Activated CD8-positive, alpha-beta T cell treated with anti-CD3 and anti-CD28 coated beads for 36 hours (primary cell): ENCODE results near the gene C1QTNF9B. TPM values are rescaled to one million over a fixed set of nuclear protein-coding genes. Genes with fewer than 3 reads are reported as not detected.

ENCODE experiments used
- ATAC-seq: fragments of 200-7000 bp; cut with Tn5 transposase; one replicate; pipeline ENCODE4 v1.10.0; 2021; ENCODE audit warnings: mild to moderate bottlenecking, moderate library complexity
- CTCF ChIA-PET: fragments of 350-600 bp; sonication (Branson Sonifier 250); formaldehyde crosslinking; loops from one replicate; lab custom pipeline; 2021; ENCODE audit warnings: antibody characterized with exemption; lab: Charles Lee
- POLR2A ChIA-PET: fragments of 350-600 bp; sonication (Branson Sonifier 250); formaldehyde crosslinking; loops from one replicate; lab custom pipeline; 2021; ENCODE audit warnings: antibody characterized with exemption; lab: Charles Lee
- DNase-seq: peaks from one replicate; pipeline ENCODE4 v3.0.0-alpha.2; 2020
- H3K27ac Mint-ChIP-seq: one replicate; pipeline ENCODE4 v1.8.0; 2021; ENCODE audit warnings: mild to moderate bottlenecking, mixed read lengths
- H3K27me3 Mint-ChIP-seq: one replicate; pipeline ENCODE4 v1.8.0; 2021; ENCODE audit warnings: mixed read lengths
- H3K36me3 Mint-ChIP-seq: one replicate; pipeline ENCODE4 v1.8.0; 2021; ENCODE audit warnings: low read depth, mixed read lengths
- H3K4me1 Mint-ChIP-seq: one replicate; pipeline ENCODE4 v1.8.0; 2021; ENCODE audit warnings: low read depth, mixed read lengths
- H3K4me3 Mint-ChIP-seq: one replicate; pipeline ENCODE4 v1.8.0; 2021; ENCODE audit warnings: mild to moderate bottlenecking, moderate library complexity, mixed read lengths
- H3K9me3 Mint-ChIP-seq: one replicate; pipeline ENCODE4 v1.8.0; 2021; ENCODE audit warnings: mixed read lengths
- intact Hi-C: fragments of 100-400 bp; cut with micrococcal nuclease; formaldehyde crosslinking; loops from one replicate; pipeline ENCODE4 v1.10.0; 2022
- total RNA-seq, 2 experiments: library from RNA; stranded (reverse); gene quantifications; one replicate each; pipeline ENCODE4 v1.2.3, GENCODE V29; 2021
- TF ChIP-seq, protein P1 (sequence below): fragments of 200-600 bp; IDR thresholded peaks from one replicate; pipeline ENCODE4 v1.8.0; 2022; ENCODE audit warnings: antibody characterized with exemption, mild to moderate bottlenecking

C1QTNF9B gene
- total RNA-seq, 2 experiments from 2014 or later = not detected

DNA sequence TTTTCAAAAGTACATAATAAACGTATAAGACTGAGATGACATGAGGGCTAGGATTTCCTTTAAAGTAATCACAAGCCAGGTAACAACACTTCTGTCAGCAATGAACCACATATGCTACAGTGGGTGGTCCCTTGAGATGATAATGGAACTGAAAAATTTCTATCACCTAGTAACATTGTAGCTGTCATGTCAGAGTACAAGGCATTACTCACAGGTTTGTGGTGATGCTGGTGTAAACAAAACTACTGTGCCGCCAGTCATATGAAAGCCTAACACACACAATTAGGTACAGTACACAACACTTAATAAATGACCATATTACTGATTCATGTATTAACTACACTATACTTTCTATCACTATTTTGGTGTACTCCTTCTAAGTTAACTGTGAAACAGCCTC lies 45.0 kb downstream of the C1QTNF9B start:
- peaks cover 6% of the 10 kb centered on the region for H3K4me1 Mint-ChIP-seq
- H3K27me3 Mint-ChIP-seq = no peaks in the 10 kb centered on the region
- H3K36me3 Mint-ChIP-seq = peaks cover 7% of the 10 kb centered on the region
- ChIA-PET POLR2A (no interaction called here), CTCF (no interaction called here)
- ATAC-seq (no peak), DNase-seq (no peak)
- H3K4me3 Mint-ChIP-seq = no peak overlapping the region
- no peaks in the 10 kb centered on the region for H3K9me3 Mint-ChIP-seq
- TF ChIP-seq, protein P1, sequence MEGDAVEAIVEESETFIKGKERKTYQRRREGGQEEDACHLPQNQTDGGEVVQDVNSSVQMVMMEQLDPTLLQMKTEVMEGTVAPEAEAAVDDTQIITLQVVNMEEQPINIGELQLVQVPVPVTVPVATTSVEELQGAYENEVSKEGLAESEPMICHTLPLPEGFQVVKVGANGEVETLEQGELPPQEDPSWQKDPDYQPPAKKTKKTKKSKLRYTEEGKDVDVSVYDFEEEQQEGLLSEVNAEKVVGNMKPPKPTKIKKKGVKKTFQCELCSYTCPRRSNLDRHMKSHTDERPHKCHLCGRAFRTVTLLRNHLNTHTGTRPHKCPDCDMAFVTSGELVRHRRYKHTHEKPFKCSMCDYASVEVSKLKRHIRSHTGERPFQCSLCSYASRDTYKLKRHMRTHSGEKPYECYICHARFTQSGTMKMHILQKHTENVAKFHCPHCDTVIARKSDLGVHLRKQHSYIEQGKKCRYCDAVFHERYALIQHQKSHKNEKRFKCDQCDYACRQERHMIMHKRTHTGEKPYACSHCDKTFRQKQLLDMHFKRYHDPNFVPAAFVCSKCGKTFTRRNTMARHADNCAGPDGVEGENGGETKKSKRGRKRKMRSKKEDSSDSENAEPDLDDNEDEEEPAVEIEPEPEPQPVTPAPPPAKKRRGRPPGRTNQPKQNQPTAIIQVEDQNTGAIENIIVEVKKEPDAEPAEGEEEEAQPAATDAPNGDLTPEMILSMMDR = no peak
- intact Hi-C loops = no loop called here
- no peak overlapping the region for H3K27ac Mint-ChIP-seq

DNA sequence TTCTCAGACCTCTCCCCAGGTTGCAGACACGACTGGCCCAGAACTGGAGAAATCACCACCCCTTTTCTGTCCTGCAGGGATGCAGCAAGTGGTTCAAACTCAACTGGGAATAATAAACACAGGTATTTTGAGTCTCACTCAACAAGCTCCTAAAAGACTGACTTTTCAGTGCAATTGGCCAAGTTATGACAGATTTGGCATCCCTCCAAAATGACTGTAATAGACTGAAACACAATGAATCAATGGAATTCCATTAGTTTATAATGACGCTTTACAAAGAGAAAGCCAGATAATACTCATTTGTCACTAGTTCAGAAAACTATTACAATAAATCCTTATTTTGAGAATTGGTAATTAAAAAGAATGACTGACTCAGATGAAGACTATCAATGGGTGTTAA lies 46.2 kb downstream of the C1QTNF9B start:
- ChIA-PET POLR2A (no interaction called here), CTCF (no interaction called here)
- Mint-ChIP-seq H3K4me1 (peaks cover 6% of the 10 kb centered on the region), H3K9me3 (no peaks in the 10 kb centered on the region), H3K4me3 (no peak overlapping the region), H3K27ac (no peak overlapping the region), H3K36me3 (peaks cover 9% of the 10 kb centered on the region), H3K27me3 (no peaks in the 10 kb centered on the region)
- TF ChIP-seq, protein P1 = no peak
- DNase-seq (no peak), ATAC-seq (no peak)
- intact Hi-C loops = no loop called here

DNA sequence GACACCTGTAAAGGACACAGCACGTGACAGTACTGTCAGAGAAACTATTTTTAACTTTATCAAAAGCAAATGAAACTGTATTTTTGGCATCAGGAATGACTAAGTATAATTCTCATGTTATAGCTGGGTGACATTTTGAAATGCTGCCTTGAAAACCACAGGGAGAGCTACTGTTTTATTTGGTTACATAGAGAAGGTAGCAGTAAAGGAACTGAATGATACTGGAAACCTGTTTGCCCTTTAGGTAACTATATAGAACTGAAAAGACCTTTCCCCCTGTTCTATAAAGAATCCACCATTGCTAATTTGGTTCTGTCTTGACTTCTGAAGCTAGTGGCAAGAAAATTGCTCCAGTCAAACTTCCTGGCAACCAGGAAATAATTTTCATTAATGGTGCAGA lies 47.2 kb downstream of the C1QTNF9B start:
- H3K9me3 Mint-ChIP-seq = no peaks in the 10 kb centered on the region
- H3K4me3 Mint-ChIP-seq = no peak overlapping the region
- H3K27me3 Mint-ChIP-seq = no peaks in the 10 kb centered on the region
- TF ChIP-seq, protein P1 = no peak
- intact Hi-C loops = no loop called here
- H3K36me3 Mint-ChIP-seq = peaks cover 9% of the 10 kb centered on the region
- ATAC-seq = no peak
- CTCF ChIA-PET = interaction anchor here (1.0 kb wide), 1 partner anchor 383 kb away, joined by 3 read pairs; no protein-coding TSS in a partner anchor
- H3K27ac Mint-ChIP-seq = no peak overlapping the region
- POLR2A ChIA-PET = no interaction called here
- no peak for DNase-seq
- H3K4me1 Mint-ChIP-seq = peaks cover 4% of the 10 kb centered on the region

DNA sequence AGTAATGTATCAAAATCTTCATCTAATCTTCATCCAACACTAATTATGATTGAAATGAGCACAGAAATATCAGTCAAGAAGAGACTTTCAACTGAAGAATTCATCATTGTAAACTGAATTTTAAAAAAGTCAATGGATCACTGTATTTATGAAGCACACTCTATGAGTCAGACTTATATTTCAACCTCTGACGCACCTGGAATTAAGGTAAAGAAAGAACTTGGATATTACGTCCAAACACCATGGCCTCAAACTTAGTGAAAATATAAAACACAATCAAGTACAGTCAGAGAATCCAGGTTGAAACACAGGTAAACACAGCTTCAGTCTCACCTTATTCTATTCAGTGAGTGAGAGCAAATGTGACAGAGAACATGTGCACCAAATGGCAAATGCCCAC lies 47.6 kb downstream of the C1QTNF9B start:
- no peak overlapping the region for H3K4me3 Mint-ChIP-seq
- ChIA-PET CTCF (no interaction called here), POLR2A (no interaction called here)
- H3K4me1 Mint-ChIP-seq = peaks cover 4% of the 10 kb centered on the region
- TF ChIP-seq, protein P1 = no peak
- DNase-seq (no peak), ATAC-seq (no peak)
- H3K9me3 Mint-ChIP-seq = no peaks in the 10 kb centered on the region
- no peak overlapping the region for H3K27ac Mint-ChIP-seq
- H3K36me3 Mint-ChIP-seq = peaks cover 9% of the 10 kb centered on the region
- intact Hi-C loops = no loop called here
- H3K27me3 Mint-ChIP-seq = no peaks in the 10 kb centered on the region

DNA sequence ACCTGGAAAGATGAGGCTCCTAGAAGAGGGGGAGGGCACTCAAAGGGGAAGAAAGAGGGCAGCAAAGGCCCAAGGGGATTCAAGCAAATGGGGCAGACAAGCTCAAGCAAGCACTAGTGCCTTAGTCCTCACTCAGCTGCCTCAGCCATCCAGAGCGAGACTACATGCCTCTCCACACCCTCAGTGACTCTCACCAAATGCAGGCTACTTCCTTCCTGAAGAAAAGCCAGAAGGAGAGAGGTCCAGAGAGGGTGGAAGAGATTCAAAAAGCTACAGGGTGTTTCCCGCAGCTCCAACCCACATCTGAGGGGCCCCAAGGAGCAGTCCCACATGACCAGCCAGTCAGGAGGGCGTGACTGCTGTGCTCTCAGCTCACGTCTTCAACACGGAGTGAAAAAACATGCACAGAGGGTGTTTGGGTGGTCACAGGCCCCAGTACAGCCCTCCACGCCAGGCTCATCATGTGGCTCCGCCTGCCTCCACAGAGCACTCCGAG lies 48.6 kb downstream of the C1QTNF9B start:
- H3K27ac Mint-ChIP-seq = no peak overlapping the region
- POLR2A ChIA-PET = no interaction called here
- no peak overlapping the region for H3K4me3 Mint-ChIP-seq
- intact Hi-C loops = no loop called here
- ATAC-seq = no peak
- peaks cover 9% of the 10 kb centered on the region for H3K4me1 Mint-ChIP-seq
- no peaks in the 10 kb centered on the region for H3K27me3 Mint-ChIP-seq
- H3K9me3 Mint-ChIP-seq = no peaks in the 10 kb centered on the region
- DNase-seq = no peak
- TF ChIP-seq, protein P1 = no peak
- CTCF ChIA-PET = interaction anchor here (1.4 kb wide), 1 partner anchor 27 kb away, joined by 3 read pairs; no protein-coding TSS in a partner anchor
- H3K36me3 Mint-ChIP-seq = peaks cover 7% of the 10 kb centered on the region
